Renal cortical epithelial cell (primary cell): ENCODE measurements around the gene UQCRH. TPM values are rescaled to one million over a fixed set of nuclear protein-coding genes. Genes with fewer than 3 reads are reported as not detected.
"Not testable (repeated sequence)": the region's sequence is repeated elsewhere in the genome, so short reads cannot be mapped to it uniquely, and the experiment has no call there.

ENCODE experiments used
- DNase-seq: peaks from one replicate; pipeline ENCODE4 v3.0.0-alpha.2; 2011; ENCODE audit warnings: low read depth
- total RNA-seq: library from RNA; depleted of rRNA; stranded (reverse); fragments of >200 nt; gene quantifications from 2 replicates; pipeline ENCODE4 v1.2.3, GENCODE V29; 2014

Gene UQCRH
- total RNA-seq, 1 donor from 2014 or later: 526 TPM

DNA sequence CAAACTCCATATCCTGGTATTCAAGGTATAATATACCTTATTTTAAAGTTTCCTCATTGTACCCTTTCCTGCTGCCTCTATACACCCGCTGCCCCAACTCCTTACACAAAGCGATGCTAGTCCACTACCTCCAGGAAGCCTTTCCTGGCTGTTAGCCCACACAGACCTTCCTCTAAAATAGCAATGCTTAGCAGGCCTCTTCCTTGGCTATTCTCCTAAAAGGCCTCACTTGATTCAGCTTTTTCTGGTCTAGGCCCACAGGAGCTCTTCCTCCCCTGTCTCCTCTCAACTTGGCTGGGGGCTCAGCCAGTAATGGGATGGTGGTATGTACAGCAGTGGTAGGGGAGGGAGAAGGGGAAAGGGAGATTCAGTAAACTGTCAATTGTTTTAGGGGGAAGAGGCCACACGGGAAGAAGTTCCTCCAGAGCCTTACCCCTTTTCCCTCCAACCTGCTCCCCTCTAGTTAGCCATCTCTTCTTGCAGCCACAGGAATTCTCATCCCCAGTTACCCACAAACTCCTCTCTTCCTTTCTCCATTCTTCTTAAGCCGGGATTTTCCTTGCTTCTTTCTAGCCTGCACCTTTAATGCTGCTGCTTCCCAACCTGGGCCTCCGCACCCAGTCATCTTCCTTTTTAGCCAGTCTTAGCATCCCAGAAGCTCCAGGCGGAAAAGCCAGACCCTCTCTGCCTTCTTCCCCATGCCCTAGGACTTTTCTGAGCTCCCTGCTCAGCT, 2.7 kb upstream of the UQCRH start:
- DNase-seq: no peak

GRCh38 chr1:46301406-46301807, 2.1 kb upstream of the UQCRH start:
- DNase-seq: no peak

DNA sequence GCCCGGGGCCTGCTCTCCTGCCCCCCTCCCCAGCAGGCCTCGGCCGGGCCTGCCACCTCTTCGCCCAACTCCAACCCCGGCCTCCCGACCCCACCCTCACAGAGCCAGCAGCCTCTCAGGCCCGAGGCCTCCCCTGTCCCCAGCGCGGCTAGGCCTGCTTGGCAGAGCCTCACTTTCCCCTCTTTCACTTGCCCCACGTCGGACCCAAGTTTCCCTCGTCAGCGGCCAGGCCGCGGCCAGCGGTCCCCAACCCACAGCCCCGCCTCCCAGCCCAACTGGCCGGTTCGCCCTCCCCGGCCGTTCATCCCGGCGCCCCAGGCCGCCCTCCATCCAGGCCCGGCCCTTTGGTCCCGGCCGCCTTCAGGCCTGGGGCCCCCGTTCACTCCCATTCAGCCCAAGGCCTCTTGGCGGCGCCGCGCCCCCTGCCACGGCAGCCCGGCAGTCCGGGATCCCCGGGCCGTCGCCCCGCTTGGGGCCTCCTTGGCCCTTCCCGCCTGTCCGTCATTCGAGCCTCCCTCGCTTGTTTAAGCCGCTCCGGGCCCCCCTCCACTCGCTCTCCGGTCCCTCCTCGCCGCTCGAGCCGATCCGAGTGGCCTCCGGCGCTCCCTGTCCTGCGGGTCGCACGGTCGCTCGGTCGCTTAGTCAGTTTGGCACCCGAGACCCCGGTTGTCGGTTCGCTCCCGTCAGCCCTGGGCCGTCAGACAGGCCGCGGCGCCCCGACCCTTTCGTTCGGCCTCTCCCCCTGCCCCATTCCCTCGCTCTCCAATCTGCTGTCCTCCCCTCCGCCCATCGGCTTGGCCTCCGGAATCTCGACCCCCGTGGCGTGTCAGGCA, 1.5 kb upstream of the UQCRH start:
- DNase-seq: no peak

- no peak for DNase-seq
These were observed 859 bp upstream of the UQCRH start for GRCh38 chr1:46302641-46303037.

DNA sequence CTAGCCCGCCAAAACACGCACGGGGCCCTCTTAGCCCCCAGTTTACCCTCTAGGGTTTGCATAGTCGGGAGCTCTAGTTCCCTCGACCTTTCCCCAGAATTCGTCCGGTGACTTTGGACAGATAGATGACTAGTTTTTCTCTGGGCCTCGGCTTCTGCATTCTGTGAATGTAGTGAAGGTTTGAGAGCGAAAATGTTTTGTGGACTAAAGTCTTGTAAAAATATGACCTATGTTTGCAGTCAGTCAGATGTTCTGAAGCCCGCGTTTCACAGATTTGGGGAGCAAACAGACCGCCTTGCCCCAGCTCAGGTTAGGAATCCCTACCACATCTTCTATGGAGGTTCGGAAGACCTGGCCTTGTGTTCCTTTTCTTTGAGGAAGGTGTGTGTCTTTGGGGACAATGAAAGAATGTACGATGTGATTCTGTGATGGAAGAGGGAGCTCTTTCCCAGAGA, 401 bp downstream of the UQCRH start:
- DNase-seq: no peak

GRCh38 chr1:46306159-46306530, 2.6 kb downstream of the UQCRH start:
- DNase-seq: no peak

DNA sequence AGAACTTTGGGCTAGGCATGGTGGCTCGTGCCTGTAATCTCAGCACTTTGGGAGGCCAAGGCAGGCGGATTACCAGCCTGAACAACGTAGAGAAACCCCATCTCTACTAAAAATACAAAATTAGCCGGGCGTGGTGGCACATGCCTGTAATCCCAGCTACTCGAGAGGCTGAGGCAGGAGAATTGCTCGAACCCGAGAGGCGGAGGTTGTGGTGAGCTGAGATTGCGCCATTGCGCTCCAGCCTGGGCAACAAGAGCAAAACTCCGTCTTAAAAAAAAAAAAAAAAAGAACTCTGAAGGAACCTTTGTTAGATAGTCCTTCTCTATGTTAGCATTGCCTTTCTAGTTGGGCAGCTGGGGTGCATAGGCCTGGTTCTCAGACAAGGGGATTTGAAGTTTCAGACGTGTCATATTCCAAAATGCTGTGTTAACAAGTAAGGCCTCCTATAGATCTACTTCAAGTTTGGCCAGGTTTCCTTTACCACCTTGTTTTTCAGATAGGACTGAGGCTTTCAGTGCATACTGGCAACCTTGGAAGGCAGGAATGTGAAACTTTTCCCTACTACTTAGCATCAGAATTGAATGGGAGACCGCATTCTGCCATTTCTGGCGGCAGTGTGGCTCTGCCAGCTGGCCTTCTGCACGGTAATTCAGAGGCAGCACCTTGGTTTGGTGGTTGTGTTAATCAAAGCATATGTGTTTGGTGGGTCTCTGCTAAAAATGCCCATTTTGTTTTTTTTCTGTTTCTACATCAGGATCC, 6.1 kb downstream of the UQCRH start:
- no peak for DNase-seq

- no peak for DNase-seq
These were observed 6.8 kb downstream of the UQCRH start for GRCh38 chr1:46310321-46310720.

- no peak for DNase-seq
These were observed 12.3 kb downstream of the UQCRH start for GRCh38 chr1:46315669-46316403.

- no peak for DNase-seq
These were observed 13.8 kb downstream of the UQCRH start for GRCh38 chr1:46317323-46317722.

GRCh38 chr1:46319301-46319700, 15.8 kb downstream of the UQCRH start:
- DNase-seq: not testable (repeated sequence)

GRCh38 chr1:46319960-46320914, 16.7 kb downstream of the UQCRH start:
- not testable (repeated sequence) for DNase-seq

- DNase-seq: not testable (repeated sequence)
These were observed 18.7 kb downstream of the UQCRH start for GRCh38 chr1:46322191-46322590.

GRCh38 chr1:46325285-46326076, 22.0 kb downstream of the UQCRH start:
- DNase-seq: peak; percentile 64

- DNase-seq: not testable (repeated sequence)
These were observed 24.7 kb downstream of the UQCRH start for GRCh38 chr1:46328182-46328581.

DNA sequence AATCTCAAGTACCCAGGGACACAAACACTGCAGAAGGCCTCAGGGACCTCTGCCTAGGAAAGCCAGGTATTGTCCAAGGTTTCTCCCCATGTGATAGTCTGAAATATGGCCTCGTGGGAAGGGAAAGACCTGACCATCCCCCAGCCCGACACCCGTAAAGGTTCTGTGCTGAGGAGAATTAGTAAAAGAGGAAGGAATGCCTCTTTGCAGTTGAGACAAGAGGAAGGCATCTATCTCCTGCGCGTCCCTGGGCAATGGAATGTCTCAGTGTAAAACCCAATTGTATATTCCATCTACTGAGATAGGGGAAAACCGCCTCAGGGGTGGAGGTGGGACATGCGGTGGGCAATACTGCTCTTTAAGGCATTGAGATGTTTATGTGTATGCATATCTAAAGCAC, 26.3 kb downstream of the UQCRH start:
- not testable (repeated sequence) for DNase-seq

DNA sequence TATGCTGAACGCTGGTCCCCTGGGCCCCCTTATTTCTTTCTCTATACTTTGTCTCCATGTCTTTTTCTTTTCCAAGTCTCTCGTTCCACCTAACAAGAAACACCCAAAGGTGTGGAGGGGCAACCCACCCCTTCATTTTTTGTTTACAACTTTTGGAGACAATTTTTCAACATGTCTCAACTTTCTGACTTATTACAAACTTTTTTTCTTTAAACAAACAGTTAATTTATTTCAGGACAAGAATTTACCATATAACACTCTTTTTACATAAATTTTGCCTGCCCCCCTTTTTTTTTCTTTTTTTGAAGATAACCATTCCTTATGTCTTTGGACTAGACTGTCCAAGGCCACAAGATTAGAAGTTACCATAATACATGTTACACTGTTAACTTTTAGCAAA, 26.9 kb downstream of the UQCRH start:
- DNase-seq: not testable (repeated sequence)

GRCh38 chr1:46331786-46332540, 28.5 kb downstream of the UQCRH start:
- peak; percentile 21 for DNase-seq
